H1 (cell line): Measurements from ENCODE around the gene DIP2C. TPM values are rescaled to one million over a fixed set of nuclear protein-coding genes. Genes with fewer than 3 reads are reported as not detected.

ENCODE experiments used
- BACH1 ChIP-seq: IDR thresholded peaks from 2 replicates; pipeline ENCODE4 v1.6.1; 2012; ENCODE audit warnings: low read length, improper control_type of control experiment
- CBX5 ChIP-seq: fragments of 300-800, 300-1000 bp; sonication (generic); IDR thresholded peaks from 2 replicates; pipeline ENCODE4 v1.7.1; 2016; ENCODE audit warnings: antibody characterized with exemption, low read length, low read depth
- CBX8 ChIP-seq: fragments of 300-800, 300-1000 bp; sonication (generic); IDR thresholded peaks from 2 replicates; pipeline ENCODE4 v1.7.1; 2016; ENCODE audit warnings: low read depth, low read length, borderline replicate concordance
- CREB1 ChIP-seq: IDR thresholded peaks from 2 replicates; pipeline ENCODE4 v1.6.1; 2012; ENCODE audit warnings: inconsistent platforms
- EGR1 ChIP-seq: IDR thresholded peaks from 2 replicates; pipeline ENCODE4 v1.6.1; 2011; ENCODE audit warnings: low read depth, low read length, borderline replicate concordance
- SUZ12 ChIP-seq: fragments of 200-600 bp; sonication (generic); IDR thresholded peaks from 2 replicates; pipeline ENCODE4 v1.6.1; 2012; ENCODE audit warnings: mild to moderate bottlenecking, inconsistent platforms, low read length, moderate library complexity, mixed read lengths
- polyA plus RNA-seq, 7 experiments: library from polyadenylated mRNA; depleted of rRNA in 3 of 7; stranded (reverse) in 5 of 7; unstranded in 2 of 7; fragments of >200 nt in 5 of 7; fragments of 200-250 nt in 2 of 7; gene quantifications; 1 replicate in 5 of 7; 2 replicates in 1 of 7; 4 replicates in 1 of 7; pipeline versions ENCODE4 v1.2.1 to v1.2.3, GENCODE V29; 2011 to 2013; ENCODE audit warnings: missing spikeins in 2 of 7, mixed read lengths in 2 of 7
- total RNA-seq: library from RNA; stranded (reverse); fragmentation: NEBNext Ultra II Directional; extraction: Animal tissue kit (Norgen Biotek cat#: 25700); gene quantifications from 2 replicates; pipeline ENCODE4 v1.2.1, GENCODE V29; 2021

Gene DIP2C
- total and polyA plus RNA-seq, 2 of the 8 experiments (the other 6 are each of a cell fraction or from before 2014, with no cell fraction given), result 3.8 to 9.3 TPM

DNA sequence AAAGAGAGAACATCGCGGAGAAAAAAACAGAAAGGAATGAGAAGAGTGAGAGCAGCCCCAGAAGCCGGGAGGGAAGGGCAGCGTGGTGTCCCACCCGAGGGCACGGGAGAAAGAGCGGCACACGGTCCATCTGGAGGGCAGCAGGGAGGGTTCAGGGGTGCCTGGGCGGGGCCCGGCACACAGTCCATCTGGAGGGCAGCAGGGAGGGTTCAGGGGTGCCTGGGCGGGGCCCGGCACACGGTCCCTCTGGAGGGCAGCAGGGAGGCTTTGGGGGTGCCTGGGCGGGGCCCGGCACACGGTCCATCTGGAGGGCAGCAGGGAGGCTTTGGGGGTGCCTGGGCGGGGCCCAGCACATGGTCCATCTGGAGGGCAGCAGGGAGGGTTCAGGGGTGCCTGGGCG lies 381.8 kb downstream of the DIP2C start (continued):
- TF ChIP-seq EGR1, result no peak
- no peak for TF ChIP-seq CBX8
- no peak for TF ChIP-seq BACH1
- no peak for TF ChIP-seq CREB1
- TF ChIP-seq CBX5, result no peak
- no peak for TF ChIP-seq SUZ12
